Osteoblast (primary cell): ENCODE results near the gene MPP1. TPM values are rescaled to one million over a fixed set of nuclear protein-coding genes. Genes with fewer than 3 reads are reported as not detected.

Experiments
- DNase-seq: peaks from one replicate; pipeline ENCODE4 v3.0.0; 2011; ENCODE audit warnings: low spot score, mixed read lengths; ENCODE audit not compliant: insufficient read length; ENCODE audit errors: missing footprints
- H2AFZ ChIP-seq: 2 replicates; pipeline ENCODE4 v1.6.0; 2011; ENCODE audit warnings: mild to moderate bottlenecking, low read length
- H3K27ac ChIP-seq: 2 replicates; pipeline ENCODE4 v1.5.1; 2011; ENCODE audit warnings: mild to moderate bottlenecking, low read depth, low read length, moderate library complexity
- H3K27me3 ChIP-seq: 2 replicates; pipeline ENCODE4 v1.6.0; 2012; ENCODE audit warnings: mild to moderate bottlenecking, control low read depth, inconsistent platforms, low read length, moderate library complexity; ENCODE audit not compliant: insufficient read depth
- H3K36me3 ChIP-seq: 2 replicates; pipeline ENCODE4 v1.5.1; 2011; ENCODE audit warnings: mild to moderate bottlenecking, low read length, control low read depth, moderate library complexity; ENCODE audit not compliant: insufficient read depth
- H3K4me1 ChIP-seq: 2 replicates; pipeline ENCODE4 v1.5.1; 2011; ENCODE audit warnings: mild to moderate bottlenecking, low read length, control low read depth, moderate library complexity; ENCODE audit not compliant: insufficient read depth
- H3K4me2 ChIP-seq: 2 replicates; pipeline ENCODE4 v1.6.0; 2011; ENCODE audit warnings: mild to moderate bottlenecking, low read length; ENCODE audit not compliant: insufficient read depth
- H3K4me3 ChIP-seq: fragments of 200-600 bp; sonication (generic); 3 replicates; pipeline ENCODE4 v1.5.1; 2012; ENCODE audit warnings: mild to moderate bottlenecking, low read length, inconsistent platforms; ENCODE audit not compliant: insufficient read depth
- H3K79me2 ChIP-seq: 2 replicates; pipeline ENCODE4 v1.6.0; 2012; ENCODE audit warnings: mild to moderate bottlenecking, low read length, control low read depth, inconsistent platforms; ENCODE audit not compliant: insufficient read depth
- H3K9me3 ChIP-seq: 2 replicates; pipeline ENCODE4 v1.5.1; 2011; ENCODE audit warnings: low read depth, low read length, control low read depth
- H4K20me1 ChIP-seq: 2 replicates; pipeline ENCODE4 v1.6.0; 2012; ENCODE audit warnings: mild to moderate bottlenecking, low read length, control low read depth; ENCODE audit not compliant: insufficient read depth
- CTCF ChIP-seq: IDR thresholded peaks from 2 replicates; pipeline ENCODE4 v1.5.1; 2011; ENCODE audit warnings: mild to moderate bottlenecking, low read depth, low read length, moderate library complexity; ENCODE audit errors: extremely low read depth
- total RNA-seq: library from RNA; depleted of rRNA; stranded (reverse); fragments of >200 nt; gene quantifications from 2 replicates; pipeline ENCODE4 v1.2.3, GENCODE V29; 2012

Gene MPP1
- total RNA-seq, 1 donor: 14.8 TPM

DNA sequence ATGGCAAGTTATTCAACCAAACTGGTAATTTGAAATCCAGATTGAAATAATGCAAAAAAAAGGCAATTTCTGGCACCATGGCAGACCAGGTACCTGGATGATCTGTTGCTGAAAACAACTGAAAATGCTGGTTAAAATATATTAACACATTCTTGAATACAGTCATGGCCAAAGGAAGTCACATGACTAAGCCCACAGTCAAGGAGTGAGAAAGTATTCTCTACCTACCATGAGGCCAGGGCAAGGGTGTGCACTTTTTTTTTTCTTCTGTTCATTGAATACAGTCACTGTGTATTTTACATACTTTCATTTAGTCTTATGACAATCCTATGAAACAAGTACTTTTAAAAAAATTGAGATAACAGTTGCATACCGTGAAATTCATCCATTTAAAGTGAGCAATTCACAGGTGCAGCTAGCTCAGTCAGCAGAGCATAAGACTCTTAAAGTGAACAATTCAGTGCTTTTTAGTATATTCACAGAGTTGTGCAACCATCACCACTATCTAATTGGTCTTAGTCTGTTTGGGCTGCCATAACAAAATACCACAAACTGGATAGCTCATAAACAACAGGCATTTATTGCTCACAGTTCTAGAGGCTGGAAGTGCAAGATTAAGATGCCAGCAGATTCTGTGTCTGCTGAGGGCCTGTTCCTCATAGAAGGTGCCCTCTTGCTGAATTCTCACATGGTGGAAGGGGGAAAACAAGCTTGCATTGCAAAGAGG lies 4.8 kb upstream of the MPP1 start:
- Histone ChIP-seq H3K4me1 (no peaks in the 10 kb centered on the region), H3K4me3 (no peak overlapping the region), H4K20me1 (no peaks in the 10 kb centered on the region), H3K9me3 (no peaks in the 10 kb centered on the region), H3K27ac (no peak overlapping the region), H3K36me3 (no peaks in the 10 kb centered on the region), H3K27me3 (no peaks in the 10 kb centered on the region), H3K4me2 (no peak overlapping the region), H3K79me2 (no peaks in the 10 kb centered on the region), H2AFZ (no peak overlapping the region)
- no peak for TF ChIP-seq CTCF
- DNase-seq: no peak

GRCh38 chrX:154806837-154807501 lies 1.7 kb upstream of the MPP1 start:
- H3K27me3 ChIP-seq: no peaks in the 10 kb centered on the region
- peaks cover 6% of the 10 kb centered on the region for H3K4me1 ChIP-seq
- H3K9me3 ChIP-seq: no peaks in the 10 kb centered on the region
- DNase-seq: peak; percentile 32
- peaks cover 6% of the 10 kb centered on the region for H3K79me2 ChIP-seq
- no peaks in the 10 kb centered on the region for H3K36me3 ChIP-seq
- H3K4me3 ChIP-seq: no peak overlapping the region
- H2AFZ ChIP-seq: no peak overlapping the region
- H3K4me2 ChIP-seq: no peak overlapping the region
- TF ChIP-seq CTCF: no peak
- no peaks in the 10 kb centered on the region for H4K20me1 ChIP-seq
- H3K27ac ChIP-seq: no peak overlapping the region

DNA sequence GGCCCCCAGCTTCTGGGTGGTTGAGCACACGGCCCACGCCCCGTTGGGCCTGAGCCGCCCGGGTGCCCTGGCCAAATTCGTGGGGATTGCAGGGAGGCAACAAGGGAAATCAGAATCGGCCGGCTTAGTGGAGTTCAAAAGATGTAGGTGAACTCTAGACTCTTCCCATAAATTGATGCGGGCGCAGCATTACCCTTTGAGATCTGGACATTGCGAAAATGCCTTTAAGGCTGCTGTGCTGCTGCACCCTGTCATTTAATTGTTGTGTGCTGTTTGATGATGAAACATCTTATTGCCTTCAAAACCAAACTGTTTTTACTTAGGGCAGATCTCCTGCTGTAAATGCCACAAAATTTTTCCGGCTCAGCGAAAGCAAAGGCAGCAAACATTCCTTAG lies 409 bp upstream of the MPP1 start:
- peak overlapping the region; percentile 86 for H2AFZ ChIP-seq
- H4K20me1 ChIP-seq: no peaks in the 10 kb centered on the region
- H3K27me3 ChIP-seq: no peaks in the 10 kb centered on the region
- TF ChIP-seq CTCF: no peak
- peak overlapping the region; percentile 38 for H3K27ac ChIP-seq
- peaks cover 6% of the 10 kb centered on the region for H3K4me1 ChIP-seq
- peak overlapping the region; percentile 79 for H3K4me3 ChIP-seq
- peaks cover 7% of the 10 kb centered on the region for H3K79me2 ChIP-seq
- H3K36me3 ChIP-seq: no peaks in the 10 kb centered on the region
- peak overlapping the region; percentile 81 for H3K4me2 ChIP-seq
- peak; percentile 29 for DNase-seq
- H3K9me3 ChIP-seq: no peaks in the 10 kb centered on the region

- Histone ChIP-seq H3K4me3 (peak overlapping the region; percentile 79), H3K27ac (peak overlapping the region; percentile 16), H3K4me1 (peaks cover 14% of the 10 kb centered on the region), H3K9me3 (no peaks in the 10 kb centered on the region), H3K79me2 (peaks cover 7% of the 10 kb centered on the region), H3K36me3 (no peaks in the 10 kb centered on the region), H3K27me3 (no peaks in the 10 kb centered on the region), H4K20me1 (no peaks in the 10 kb centered on the region), H2AFZ (peak overlapping the region; percentile 71), H3K4me2 (peak overlapping the region; percentile 81)
- TF ChIP-seq CTCF: no peak
- no peak for DNase-seq
Observed at GRCh38 chrX:154804261-154804956, 876 bp downstream of the MPP1 start.
